ENCODE data around the gene RBBP4.
A peak's percentile ranks its signal among the peaks of the same experiment; 100 is the strongest.

DNA sequence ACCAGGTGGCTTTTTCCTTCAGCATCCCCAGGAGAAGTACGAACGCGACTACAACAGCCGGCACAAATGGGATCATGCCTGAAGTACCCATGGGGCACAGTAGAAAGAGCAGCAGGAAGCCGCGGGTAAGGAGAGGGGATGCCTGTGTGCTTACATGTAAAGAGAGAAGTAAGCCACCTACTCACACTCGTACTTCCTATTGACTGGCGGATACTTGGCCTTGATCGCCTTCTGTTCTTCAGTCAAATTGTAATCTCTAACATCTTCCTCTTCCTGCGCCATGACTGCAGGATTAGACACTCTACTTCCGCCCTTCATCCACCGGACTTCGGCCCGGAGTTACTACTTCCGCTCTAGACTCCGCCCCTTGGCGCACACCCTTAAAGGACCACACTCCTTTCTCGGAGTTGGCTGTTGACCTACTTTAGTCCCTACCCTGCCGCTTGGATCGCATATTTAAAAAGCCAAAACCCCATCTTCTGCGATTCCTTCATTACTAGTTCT is 708 bp upstream of the RBBP4 start, which contains the start of gene ZBTB8OS:
- TF ChIP-seq CTCF (IDR thresholded peaks at IDR 0.05 in 4 of 5, conservative IDR thresholded peaks at IDR 0.05 in 1 of 5) (no peak), POLR2A (IDR thresholded peaks at IDR 0.05) (peak in 1 of 2 donors; percentile 38)

Data from gastrocnemius medialis (tissue), 4 donors.